Karpas-422 (cell line): Measurements from ENCODE around the gene BPTF. TPM values are rescaled to one million over a fixed set of nuclear protein-coding genes. Genes with fewer than 3 reads are reported as not detected.
"Not testable (repeated sequence)": the region's sequence is repeated elsewhere in the genome, so short reads cannot be mapped to it uniquely, and the experiment has no call there.

Experiments used
- DNase-seq: peaks from one replicate; pipeline ENCODE4 v3.0.0-alpha.2; 2015
- H2AFZ ChIP-seq: fragments of 200-600 bp; sonication (generic); 2 replicates; pipeline ENCODE4 v1.6.1; 2014; ENCODE audit warnings: antibody characterized with exemption, low read length, mixed read lengths
- H3K27ac ChIP-seq: fragments of 200-600 bp; sonication (generic); 2 replicates; pipeline ENCODE4 v1.5.1; 2014; ENCODE audit warnings: mild to moderate bottlenecking, low read length, moderate library complexity
- H3K27me3 ChIP-seq: fragments of 200-600 bp; sonication (generic); 2 replicates; pipeline ENCODE4 v1.6.1; 2014; ENCODE audit warnings: low read length, mixed read lengths
- H3K36me3 ChIP-seq: fragments of 200-600 bp; sonication (generic); 2 replicates; pipeline ENCODE4 v1.6.1; 2014; ENCODE audit warnings: low read length, mixed read lengths; ENCODE audit not compliant: insufficient read depth
- H3K4me1 ChIP-seq: fragments of 200-600 bp; sonication (generic); 2 replicates; pipeline ENCODE4 v1.6.1; 2014; ENCODE audit warnings: mild to moderate bottlenecking, low read length, mixed read lengths
- H3K4me2 ChIP-seq: fragments of 200-600 bp; sonication (generic); 2 replicates; pipeline ENCODE4 v1.6.1; 2014; ENCODE audit warnings: low read length, low read depth, mild to moderate bottlenecking; ENCODE audit not compliant: poor library complexity, severe bottlenecking
- H3K4me3 ChIP-seq: fragments of 200-600 bp; sonication (generic); 2 replicates; pipeline ENCODE4 v1.5.1; 2014; ENCODE audit warnings: mild to moderate bottlenecking, antibody characterized with exemption, low read length, mixed read lengths
- H3K79me2 ChIP-seq: fragments of 200-600 bp; sonication (generic); 2 replicates; pipeline ENCODE4 v1.6.1; 2014; ENCODE audit warnings: mild to moderate bottlenecking, low read length, mixed read lengths
- H3K9ac ChIP-seq: fragments of 200-600 bp; sonication (generic); 2 replicates; pipeline ENCODE4 v1.6.0; 2014; ENCODE audit warnings: low read length
- H3K9me2 ChIP-seq: fragments of 200-600 bp; sonication (generic), shearing (Covaris generic); replicated peaks from 2 replicates; pipeline ENCODE4 v1.6.0; 2014; ENCODE audit warnings: mild to moderate bottlenecking, low read length, moderate library complexity; ENCODE audit not compliant: insufficient read depth
- H3K9me3 ChIP-seq: fragments of 300-700, 200-600 bp; sonication (generic); 2 replicates; pipeline ENCODE4 v1.6.1; 2014; ENCODE audit warnings: low read length, mixed read lengths
- H4K20me1 ChIP-seq: fragments of 200-600 bp; sonication (generic); 2 replicates; pipeline ENCODE4 v1.6.1; 2014; ENCODE audit warnings: mild to moderate bottlenecking, antibody characterized with exemption, low read length, low read depth; ENCODE audit not compliant: insufficient read depth
- total RNA-seq: library from RNA; depleted of rRNA; stranded (reverse); fragments of >200 nt; shearing (Covaris generic); gene quantifications from 2 replicates; pipeline ENCODE4 v1.2.3, GENCODE V29; 2014; ENCODE audit warnings: low replicate concordance

BPTF gene
- total RNA-seq, 1 experiment from 2014 or later, result 310 TPM

DNA sequence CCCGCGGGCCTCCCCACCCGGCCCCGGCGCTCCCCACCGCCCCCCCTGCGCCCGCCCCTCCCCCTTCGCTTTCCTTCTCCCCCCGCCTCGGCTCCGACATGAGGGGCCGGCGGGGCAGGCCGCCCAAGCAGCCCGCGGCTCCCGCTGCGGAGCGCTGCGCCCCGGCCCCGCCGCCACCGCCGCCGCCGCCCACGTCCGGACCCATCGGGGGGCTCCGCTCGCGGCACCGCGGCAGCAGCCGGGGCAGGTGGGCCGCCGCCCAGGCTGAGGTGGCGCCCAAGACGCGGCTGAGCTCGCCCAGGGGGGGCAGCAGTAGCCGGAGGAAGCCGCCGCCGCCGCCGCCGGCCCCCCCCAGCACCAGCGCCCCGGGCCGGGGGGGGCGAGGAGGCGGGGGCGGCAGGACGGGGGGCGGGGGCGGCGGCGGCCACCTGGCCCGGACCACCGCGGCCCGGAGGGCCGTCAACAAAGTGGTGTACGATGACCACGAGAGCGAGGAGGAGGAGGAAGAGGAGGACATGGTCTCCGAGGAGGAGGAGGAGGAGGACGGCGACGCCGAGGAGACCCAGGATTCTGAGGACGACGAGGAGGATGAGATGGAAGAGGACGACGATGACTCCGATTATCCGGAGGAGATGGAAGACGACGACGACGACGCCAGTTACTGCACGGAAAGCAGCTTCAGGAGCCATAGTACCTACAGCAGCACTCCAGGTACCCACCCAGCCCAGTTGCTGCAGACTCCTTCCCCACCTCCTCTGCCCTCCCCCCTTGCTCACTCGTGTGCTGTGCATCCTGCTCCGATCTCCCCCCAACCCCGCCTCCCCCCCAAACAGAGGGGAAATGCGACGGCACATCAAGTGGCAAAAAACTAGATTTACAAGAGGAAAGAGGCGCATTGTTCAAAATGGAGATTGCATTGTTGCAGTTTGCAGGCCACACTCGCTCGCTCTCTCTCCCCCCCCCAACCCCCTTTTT lies 611 bp downstream of the BPTF start:
- Histone ChIP-seq H3K27ac (peak overlapping the region; percentile 97), H3K4me3 (peak overlapping the region; percentile 73), H3K9ac (peak overlapping the region; percentile 92), H3K4me2 (peak overlapping the region; percentile 89), H3K4me1 (peaks cover 78% of the 10 kb centered on the region), H3K79me2 (peaks cover 45% of the 10 kb centered on the region), H3K36me3 (peaks cover 17% of the 10 kb centered on the region; the same call in 1 of the 2 replicates)
- H2AFZ ChIP-seq, H3K9me3 ChIP-seq, H4K20me1 ChIP-seq, H3K27me3 ChIP-seq, H3K9me2 ChIP-seq: not testable (repeated sequence)
- peak; percentile 90 for DNase-seq

- DNase-seq, result peak; percentile 78
These were observed 4.0 kb downstream of the BPTF start for GRCh38 chr17:67829331-67829730.

GRCh38 chr17:67830440-67830839 lies 5.1 kb downstream of the BPTF start:
- Histone ChIP-seq H3K27me3 (no peaks in the 10 kb centered on the region), H3K9ac (peak overlapping the region; percentile 92; the same call in 1 of the 2 replicates), H3K9me3 (no peaks in the 10 kb centered on the region), H2AFZ (no peak overlapping the region), H3K4me3 (no peak overlapping the region), H3K27ac (peak overlapping the region; percentile 96), H3K9me2 (no peaks in the 10 kb centered on the region), H4K20me1 (peaks cover 4% of the 10 kb centered on the region; the same call in 1 of the 2 replicates), H3K36me3 (peaks cover 40% of the 10 kb centered on the region; the same call in 1 of the 2 replicates), H3K4me1 (peaks cover 62% of the 10 kb centered on the region), H3K79me2 (peaks cover 90% of the 10 kb centered on the region), H3K4me2 (peak overlapping the region; percentile 89)
- DNase-seq, result no peak

More at GRCh38 chr17:67829331-67829730, 4.0 kb downstream of the BPTF start:
- Histone ChIP-seq H3K36me3 (peaks cover 34% of the 10 kb centered on the region; the same call in 1 of the 2 replicates), H2AFZ (no peak overlapping the region), H3K9me2 (no peaks in the 10 kb centered on the region), H3K27ac (peak overlapping the region; percentile 96), H3K27me3 (no peaks in the 10 kb centered on the region), H3K9me3 (no peaks in the 10 kb centered on the region), H3K9ac (peak overlapping the region; percentile 92), H3K79me2 (peaks cover 79% of the 10 kb centered on the region), H4K20me1 (0 out of 2 replicates have a peak, but pooled peaks cover 4% of the 10 kb centered on the region), H3K4me2 (peak overlapping the region; percentile 89), H3K4me1 (peaks cover 58% of the 10 kb centered on the region), H3K4me3 (peak overlapping the region; percentile 73)

DNA sequence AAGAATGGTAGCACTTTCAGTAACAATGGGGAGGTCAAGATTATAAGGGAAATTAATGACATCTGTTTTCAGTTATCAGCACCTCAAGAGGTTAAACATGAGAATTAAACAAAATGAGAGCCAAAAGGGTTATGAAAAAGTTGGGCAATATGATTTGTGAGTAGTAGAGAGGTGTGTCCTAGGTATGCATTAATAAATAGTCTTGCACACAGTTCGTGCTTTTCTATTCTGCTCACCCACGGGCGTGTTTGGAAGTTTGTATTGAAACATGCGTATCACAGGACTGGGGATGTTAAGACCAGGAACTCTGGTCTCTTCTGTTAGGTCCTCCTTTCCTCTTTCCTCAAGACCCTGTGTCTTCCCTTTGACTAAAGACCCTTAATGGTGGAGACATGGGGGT lies 6.0 kb downstream of the BPTF start:
- Histone ChIP-seq H3K9ac (no peak overlapping the region), H3K79me2 (peaks cover 99% of the 10 kb centered on the region), H3K4me2 (no peak overlapping the region), H3K36me3 (peaks cover 40% of the 10 kb centered on the region; the same call in 1 of the 2 replicates), H2AFZ (no peak overlapping the region), H3K27ac (peak overlapping the region; percentile 96; the same call in 1 of the 2 replicates), H4K20me1 (peaks cover 4% of the 10 kb centered on the region; the same call in 1 of the 2 replicates), H3K9me2 (no peaks in the 10 kb centered on the region), H3K4me3 (no peak overlapping the region), H3K27me3 (no peaks in the 10 kb centered on the region), H3K4me1 (peaks cover 68% of the 10 kb centered on the region), H3K9me3 (no peaks in the 10 kb centered on the region)
- DNase-seq, result no peak

DNA sequence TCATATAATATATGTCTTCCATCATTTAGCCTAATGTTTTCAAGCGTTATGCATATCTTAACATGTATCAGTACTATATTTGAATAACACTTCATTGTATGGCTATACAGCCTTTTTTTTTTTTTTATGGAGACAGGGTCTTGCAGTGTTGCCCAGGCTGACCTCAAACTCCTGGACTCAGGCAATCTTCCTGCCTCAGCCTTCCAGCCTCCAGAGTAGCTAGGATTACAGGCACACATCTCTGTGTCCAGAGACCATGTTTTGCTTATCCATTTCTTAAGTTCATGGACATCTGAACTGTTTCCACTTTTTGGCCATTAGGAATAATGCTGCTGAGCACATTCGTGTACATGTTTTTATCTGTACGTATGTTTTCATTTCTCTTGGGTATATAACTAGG lies 7.8 kb downstream of the BPTF start:
- no peak for DNase-seq
- peaks cover 45% of the 10 kb centered on the region; the same call in 1 of the 2 replicates for H3K36me3 ChIP-seq
- H2AFZ ChIP-seq, result no peak overlapping the region
- H3K9me3 ChIP-seq, result no peaks in the 10 kb centered on the region
- H3K4me1 ChIP-seq, result peaks cover 76% of the 10 kb centered on the region
- H3K27me3 ChIP-seq, result no peaks in the 10 kb centered on the region
- H3K9me2 ChIP-seq, result no peaks in the 10 kb centered on the region
- H3K4me3 ChIP-seq, result no peak overlapping the region
- no peak overlapping the region for H3K4me2 ChIP-seq
- H4K20me1 ChIP-seq, result peaks cover 9% of the 10 kb centered on the region; the same call in 1 of the 2 replicates
- H3K79me2 ChIP-seq, result peaks cover 100% of the 10 kb centered on the region
- H3K9ac ChIP-seq, result no peak overlapping the region
- H3K27ac ChIP-seq, result no peak overlapping the region

DNA sequence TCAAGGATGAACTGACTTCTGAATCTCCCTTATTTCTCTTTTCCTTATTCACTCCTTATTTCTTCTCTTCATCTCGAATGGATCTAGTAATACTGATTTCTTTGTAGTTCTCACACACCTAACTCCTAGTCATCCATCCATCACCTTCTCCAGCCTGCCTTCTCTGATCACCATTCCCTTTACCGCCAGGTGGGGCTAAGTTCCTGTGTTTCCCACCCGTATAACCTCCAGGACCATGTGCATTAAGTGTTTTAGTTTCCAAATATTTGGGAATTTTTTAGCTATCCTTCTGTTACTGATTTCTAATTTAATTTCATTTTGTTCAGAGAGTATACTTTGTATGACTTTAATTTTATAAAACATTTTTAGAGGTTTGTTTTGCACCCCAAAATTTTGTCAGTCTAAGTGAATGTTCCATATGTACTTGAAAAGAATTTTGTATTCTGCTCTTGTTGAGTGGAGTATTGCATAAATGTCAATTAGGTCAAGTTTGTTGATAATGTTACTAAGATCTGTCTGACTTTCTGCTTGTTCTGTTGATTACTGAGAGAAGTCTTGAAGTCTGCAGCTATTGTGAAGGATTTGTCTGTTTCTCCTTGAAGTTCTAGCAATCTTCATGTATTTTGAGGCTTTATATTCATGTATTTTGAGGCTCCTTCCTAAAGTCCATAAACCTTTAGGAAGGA lies 8.8 kb downstream of the BPTF start:
- H3K27ac ChIP-seq, result peak overlapping the region; percentile 52
- no peak overlapping the region for H2AFZ ChIP-seq
- no peak overlapping the region for H3K4me3 ChIP-seq
- no peaks in the 10 kb centered on the region for H3K9me2 ChIP-seq
- no peak overlapping the region for H3K9ac ChIP-seq
- no peak for DNase-seq
- no peaks in the 10 kb centered on the region for H3K27me3 ChIP-seq
- peaks cover 49% of the 10 kb centered on the region; the same call in 1 of the 2 replicates for H3K36me3 ChIP-seq
- H3K4me2 ChIP-seq, result peak overlapping the region; percentile 14
- peaks cover 100% of the 10 kb centered on the region for H3K79me2 ChIP-seq
- H3K9me3 ChIP-seq, result no peaks in the 10 kb centered on the region
- H3K4me1 ChIP-seq, result peaks cover 72% of the 10 kb centered on the region
- peaks cover 11% of the 10 kb centered on the region; the same call in 1 of the 2 replicates for H4K20me1 ChIP-seq

DNA sequence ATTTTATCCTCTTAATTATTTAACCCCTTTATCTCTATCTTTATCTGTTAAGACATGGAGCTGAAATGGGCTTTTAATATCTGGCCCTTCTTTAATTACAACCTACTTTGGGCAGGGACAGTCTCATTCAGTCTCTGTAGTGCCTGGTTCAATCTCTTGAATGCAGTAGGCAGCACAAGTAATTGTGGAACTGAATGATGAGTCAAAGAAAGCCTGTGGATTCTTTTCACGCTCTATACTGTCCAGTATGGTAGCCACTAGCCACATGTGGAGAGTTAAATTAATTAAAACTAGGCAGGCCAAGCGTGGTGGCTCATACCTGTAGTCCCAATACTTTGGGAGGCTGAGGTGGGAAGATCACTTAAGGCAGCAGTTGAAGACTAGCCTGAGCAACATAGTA lies 9.3 kb downstream of the BPTF start:
- Histone ChIP-seq H3K9me3 (no peaks in the 10 kb centered on the region), H3K9me2 (no peaks in the 10 kb centered on the region), H3K27me3 (no peaks in the 10 kb centered on the region), H3K4me1 (peaks cover 67% of the 10 kb centered on the region), H4K20me1 (peaks cover 11% of the 10 kb centered on the region; the same call in 1 of the 2 replicates), H3K36me3 (peaks cover 48% of the 10 kb centered on the region; the same call in 1 of the 2 replicates), H3K9ac (no peak overlapping the region), H3K27ac (peak overlapping the region; percentile 52), H3K79me2 (peaks cover 100% of the 10 kb centered on the region), H3K4me2 (peak overlapping the region; percentile 14), H2AFZ (no peak overlapping the region), H3K4me3 (no peak overlapping the region)
- no peak for DNase-seq
